Medulla oblongata (tissue), 1 donor: ENCODE results near the gene LFNG.

ENCODE experiments used
- DNase-seq: peaks from one replicate; pipeline ENCODE4 v3.0.0-alpha.2; 2015; ENCODE audit errors: extremely low spot score

Gene LFNG

GRCh38 chr7:2517026-2517425 is 2.5 kb upstream of the LFNG start:
- DNase-seq: no peak

- DNase-seq: no peak
Observed at GRCh38 chr7:2517678-2518507, 1.7 kb upstream of the LFNG start.

- no peak for DNase-seq
Observed at GRCh38 chr7:2518737-2519118, 846 bp upstream of the LFNG start.

- DNase-seq: peak; percentile 26
Observed at GRCh38 chr7:2520131-2520760, 672 bp downstream of the LFNG start.

GRCh38 chr7:2520761-2521290 is 1.3 kb downstream of the LFNG start:
- DNase-seq: no peak

- no peak for DNase-seq
Observed at GRCh38 chr7:2521341-2521745, 1.8 kb downstream of the LFNG start.

- DNase-seq: peak; percentile 50
Observed at GRCh38 chr7:2521952-2522591, 2.5 kb downstream of the LFNG start.

- DNase-seq: no peak
Observed at GRCh38 chr7:2522780-2523433, 3.3 kb downstream of the LFNG start.

- no peak for DNase-seq
Observed at GRCh38 chr7:2523461-2523936, 3.9 kb downstream of the LFNG start.

GRCh38 chr7:2523941-2524807 is 4.6 kb downstream of the LFNG start:
- DNase-seq: peak; percentile 95

- no peak for DNase-seq
Observed at GRCh38 chr7:2524808-2525657, 5.5 kb downstream of the LFNG start.

GRCh38 chr7:2525658-2526630 is 6.4 kb downstream of the LFNG start:
- peak; percentile 28 for DNase-seq

GRCh38 chr7:2526659-2527504 is 7.3 kb downstream of the LFNG start:
- no peak for DNase-seq

- no peak for DNase-seq
Observed at GRCh38 chr7:2527505-2528467, 8.2 kb downstream of the LFNG start.

GRCh38 chr7:2528481-2529095 is 9.0 kb downstream of the LFNG start:
- no peak for DNase-seq
